ENCODE results near the gene CADPS2. TPM values are rescaled to one million over a fixed set of nuclear protein-coding genes. Genes with fewer than 3 reads are reported as not detected.

Gene CADPS2
- total RNA-seq, 2 donors from 2014 or later, result 16.4 to 32.5 TPM

GRCh38 chr7:122546496-122546895, 339.8 kb downstream of the CADPS2 start:
- Histone ChIP-seq H3K4me3 (no peak overlapping the region), H3K27ac (no peak overlapping the region), H3K9me3 (no peaks in the 10 kb centered on the region), H3K4me1 (ENCODE audit: control insufficient read depth in 1 of 2, low read depth in 2 of 2) (peaks cover 4 to 7% of the 10 kb centered on the region in 2 donors), H3K36me3 (no peaks in the 10 kb centered on the region), H3K27me3 (replicated peaks; ENCODE audit: insufficient read depth) (no peaks in the 10 kb centered on the region)
- ATAC-seq (ENCODE audit: insufficient number of reproducible peaks, low FRiP score, low read depth) (no peak), DNase-seq (ENCODE audit: low spot score) (no peak)
- no peak for TF ChIP-seq CTCF (IDR thresholded peaks at IDR 0.05)

GRCh38 chr7:122544463-122544862, 341.8 kb downstream of the CADPS2 start:
- Histone ChIP-seq H3K27me3 (replicated peaks; ENCODE audit: insufficient read depth) (no peaks in the 10 kb centered on the region), H3K27ac (no peak overlapping the region), H3K4me3 (no peak overlapping the region), H3K36me3 (no peaks in the 10 kb centered on the region), H3K9me3 (no peaks in the 10 kb centered on the region), H3K4me1 (ENCODE audit: control insufficient read depth in 1 of 2, low read depth in 2 of 2) (peaks cover 4 to 7% of the 10 kb centered on the region in 2 donors)
- no peak for TF ChIP-seq CTCF (IDR thresholded peaks at IDR 0.05)
- ATAC-seq (ENCODE audit: insufficient number of reproducible peaks, low FRiP score, low read depth) (no peak), DNase-seq (ENCODE audit: low spot score) (no peak)

- Histone ChIP-seq H3K36me3 (no peaks in the 10 kb centered on the region), H3K9me3 (no peaks in the 10 kb centered on the region), H3K27ac (no peak overlapping the region), H3K4me3 (no peak overlapping the region), H3K27me3 (replicated peaks; ENCODE audit: insufficient read depth) (no peaks in the 10 kb centered on the region), H3K4me1 (ENCODE audit: control insufficient read depth in 1 of 2, low read depth in 2 of 2) (peaks cover 4 to 6% of the 10 kb centered on the region in 2 donors)
- ATAC-seq (ENCODE audit: insufficient number of reproducible peaks, low FRiP score, low read depth), result no peak
- TF ChIP-seq CTCF (IDR thresholded peaks at IDR 0.05), result no peak
- no peak for DNase-seq (ENCODE audit: low spot score)
Measured at GRCh38 chr7:122543891-122544290, 342.4 kb downstream of the CADPS2 start.

- no peak for TF ChIP-seq CTCF (IDR thresholded peaks at IDR 0.05)
- H3K27me3 ChIP-seq (replicated peaks; ENCODE audit: insufficient read depth), result no peaks in the 10 kb centered on the region
- ATAC-seq (ENCODE audit: insufficient number of reproducible peaks, low FRiP score, low read depth), result no peak
Measured at GRCh38 chr7:122543166-122543565, 343.1 kb downstream of the CADPS2 start.

GRCh38 chr7:122535086-122535485, 351.2 kb downstream of the CADPS2 start:
- DNase-seq (ENCODE audit: low spot score) (no peak), ATAC-seq (ENCODE audit: insufficient number of reproducible peaks, low FRiP score, low read depth) (no peak)
- TF ChIP-seq CTCF (IDR thresholded peaks at IDR 0.05), result no peak
- Histone ChIP-seq H3K4me1 (ENCODE audit: control insufficient read depth in 1 of 2, low read depth in 2 of 2) (no peaks in the 10 kb centered on the region), H3K27me3 (replicated peaks; ENCODE audit: insufficient read depth) (no peaks in the 10 kb centered on the region), H3K9me3 (no peaks in the 10 kb centered on the region), H3K4me3 (no peak overlapping the region), H3K27ac (no peak overlapping the region), H3K36me3 (no peaks in the 10 kb centered on the region)

More at GRCh38 chr7:122543166-122543565, 343.1 kb downstream of the CADPS2 start:
- H3K4me1 ChIP-seq (ENCODE audit: control insufficient read depth in 1 of 2, low read depth in 2 of 2), result no peaks in the 10 kb centered on the region
- H3K4me3 ChIP-seq, result no peak overlapping the region
- no peak overlapping the region for H3K27ac ChIP-seq
- no peak for DNase-seq (ENCODE audit: low spot score)
- no peaks in the 10 kb centered on the region for H3K36me3 ChIP-seq
- no peaks in the 10 kb centered on the region for H3K9me3 ChIP-seq
